Head of caudate nucleus (tissue), 42 donors: ENCODE results near the gene TBC1D4.

Source experiments
- DNase-seq, 42 donors: peaks; one replicate each; pipeline versions ENCODE4 v3.0.0 to v3.0.0-alpha.2; 2020 to 2021; ENCODE audit warnings: mixed read lengths in 7 of 42
- intact Hi-C: fragments of 100-400 bp; cut with DNase I; formaldehyde crosslinking; loops from one replicate; pipeline ENCODE4 v1.15.0; 2022

TBC1D4 gene

GRCh38 chr13:75375329-75375728 is 106.6 kb downstream of the TBC1D4 start:
- DNase-seq = no peak
- intact Hi-C loops = loop anchor here (10.0 kb wide), 1 partner anchor 109 kb away; the partner anchor contains the start of gene TBC1D4

- intact Hi-C loops = loop anchor here (5.0 to 10.0 kb wide), 2 partner anchors 111 to 173 kb away; partner anchors contain the start of genes TBC1D4 and UCHL3
Observed at GRCh38 chr13:75373988-75374387, 108.0 kb downstream of the TBC1D4 start.

GRCh38 chr13:75372923-75373841 is 108.8 kb downstream of the TBC1D4 start:
- intact Hi-C loops = loop anchor here (5.0 to 10.0 kb wide), 2 partner anchors 112 to 174 kb away; partner anchors contain the start of genes TBC1D4 and UCHL3
- no peak for DNase-seq

More at GRCh38 chr13:75373988-75374387, 108.0 kb downstream of the TBC1D4 start:
- DNase-seq = no peak

- peak in 6 of 42 donors; percentile 12 to 50 (median 25) for DNase-seq
- intact Hi-C loops = loop anchor here (5.0 to 10.0 kb wide), 2 partner anchors 112 to 175 kb away; partner anchors contain the start of genes TBC1D4 and UCHL3
Observed at GRCh38 chr13:75372517-75372916, 109.5 kb downstream of the TBC1D4 start.

GRCh38 chr13:75371203-75371602 is 110.8 kb downstream of the TBC1D4 start:
- DNase-seq = no peak
- intact Hi-C loops = loop anchor here (5.0 to 10.0 kb wide), 2 partner anchors 114 to 176 kb away; partner anchors contain the start of genes TBC1D4 and UCHL3

- DNase-seq = no peak
- intact Hi-C loops = loop anchor here (5.0 to 10.0 kb wide), 2 partner anchors 114 to 177 kb away; partner anchors contain the start of genes TBC1D4 and UCHL3
Observed at GRCh38 chr13:75370774-75371173, 111.2 kb downstream of the TBC1D4 start.

- intact Hi-C loops = loop anchor here (5.0 to 10.0 kb wide), 2 partner anchors 115 to 177 kb away; partner anchors contain the start of genes TBC1D4 and UCHL3
- DNase-seq = no peak
Observed at GRCh38 chr13:75369981-75370380, 112.0 kb downstream of the TBC1D4 start.

- intact Hi-C loops = no loop called here
- no peak for DNase-seq
Observed at GRCh38 chr13:75368167-75368566, 113.8 kb downstream of the TBC1D4 start.

GRCh38 chr13:75366380-75367280 is 115.3 kb downstream of the TBC1D4 start:
- intact Hi-C loops = no loop called here
- no peak for DNase-seq

- DNase-seq = no peak
- intact Hi-C loops = no loop called here
Observed at GRCh38 chr13:75365724-75366173, 116.2 kb downstream of the TBC1D4 start.

- intact Hi-C loops = no loop called here
- DNase-seq = no peak
Observed at GRCh38 chr13:75364131-75364713, 117.7 kb downstream of the TBC1D4 start.

- intact Hi-C loops = no loop called here
- no peak for DNase-seq
Observed at GRCh38 chr13:75363371-75363770, 118.6 kb downstream of the TBC1D4 start.

GRCh38 chr13:75362026-75362425 is 119.9 kb downstream of the TBC1D4 start:
- intact Hi-C loops = no loop called here
- DNase-seq = no peak

- no peak for DNase-seq
- intact Hi-C loops = no loop called here
Observed at GRCh38 chr13:75360170-75360569, 121.8 kb downstream of the TBC1D4 start.

GRCh38 chr13:75359266-75359665 is 122.7 kb downstream of the TBC1D4 start:
- intact Hi-C loops = no loop called here
- no peak for DNase-seq

GRCh38 chr13:75357576-75358289 is 124.2 kb downstream of the TBC1D4 start:
- peak in 15 of 42 donors; percentile 7 to 51 (median 22) for DNase-seq
- intact Hi-C loops = no loop called here

GRCh38 chr13:75356421-75356820 is 125.5 kb downstream of the TBC1D4 start:
- intact Hi-C loops = no loop called here
- no peak for DNase-seq

- intact Hi-C loops = no loop called here
- DNase-seq = no peak
Observed at GRCh38 chr13:75355609-75356008, 126.4 kb downstream of the TBC1D4 start.
